D341Med (cell line): ENCODE data around the gene HPD.
"Not testable (repeated sequence)": the region's sequence is repeated elsewhere in the genome, so short reads cannot be mapped to it uniquely, and the experiment has no call there.

ENCODE experiments used
- DNase-seq: peaks from one replicate; pipeline ENCODE4 v3.0.0; 2012; ENCODE audit warnings: low spot score

Gene HPD

GRCh38 chr12:121798787-121799155 lies 59.9 kb downstream of the HPD start:
- DNase-seq: no peak

- peak; percentile 74 for DNase-seq
Measured at GRCh38 chr12:121797937-121798786, 60.5 kb downstream of the HPD start.

GRCh38 chr12:121796855-121797751 lies 61.6 kb downstream of the HPD start:
- peak; percentile 71 for DNase-seq

DNA sequence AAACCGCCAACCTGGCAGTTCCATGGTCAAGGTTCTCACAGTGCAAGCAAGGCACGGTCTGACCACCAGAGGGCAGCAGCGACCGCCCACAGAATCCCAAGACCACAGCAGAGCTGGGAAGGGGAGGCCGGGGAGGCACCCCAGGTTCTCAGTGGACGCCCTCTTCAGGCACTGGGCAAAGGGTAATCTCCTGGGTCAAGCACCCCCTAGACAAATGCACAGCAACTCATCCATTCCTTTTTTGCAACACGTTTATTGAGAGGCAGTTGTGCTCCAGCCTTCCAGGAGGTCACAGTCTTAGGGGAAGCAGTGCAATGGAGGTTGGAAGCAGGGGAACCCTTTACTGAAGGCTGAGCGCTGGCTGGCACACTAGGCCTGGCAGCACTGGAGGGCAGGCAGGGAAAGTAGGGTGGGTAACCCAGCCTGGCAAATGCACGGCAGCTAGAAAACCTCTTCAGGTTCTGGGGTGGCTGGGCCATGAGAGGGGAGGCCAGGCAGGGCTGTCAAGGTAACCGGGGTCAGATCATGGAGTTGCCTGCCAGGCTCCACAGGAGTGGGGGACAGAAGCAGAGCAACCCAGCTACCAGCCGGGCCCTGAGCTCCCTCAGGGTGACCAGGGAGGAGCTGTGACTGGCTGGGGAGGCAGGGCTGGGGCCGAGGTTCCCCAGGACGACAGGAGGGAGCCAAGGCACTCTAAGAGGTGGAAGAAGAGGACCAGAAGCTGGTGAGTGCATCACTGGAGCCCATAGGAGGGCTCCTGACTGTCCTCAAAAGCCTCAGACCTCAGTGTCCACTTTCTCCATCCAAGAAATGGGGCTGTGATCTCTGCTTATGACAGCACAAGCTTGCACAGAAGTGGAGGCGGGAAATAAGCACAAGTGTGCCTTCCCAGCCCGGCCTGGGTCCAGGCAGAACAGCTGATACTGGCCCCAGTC lies 63.4 kb downstream of the HPD start:
- DNase-seq: peak; percentile 81

GRCh38 chr12:121794534-121795033 lies 64.1 kb downstream of the HPD start:
- peak; percentile 54 for DNase-seq

DNA sequence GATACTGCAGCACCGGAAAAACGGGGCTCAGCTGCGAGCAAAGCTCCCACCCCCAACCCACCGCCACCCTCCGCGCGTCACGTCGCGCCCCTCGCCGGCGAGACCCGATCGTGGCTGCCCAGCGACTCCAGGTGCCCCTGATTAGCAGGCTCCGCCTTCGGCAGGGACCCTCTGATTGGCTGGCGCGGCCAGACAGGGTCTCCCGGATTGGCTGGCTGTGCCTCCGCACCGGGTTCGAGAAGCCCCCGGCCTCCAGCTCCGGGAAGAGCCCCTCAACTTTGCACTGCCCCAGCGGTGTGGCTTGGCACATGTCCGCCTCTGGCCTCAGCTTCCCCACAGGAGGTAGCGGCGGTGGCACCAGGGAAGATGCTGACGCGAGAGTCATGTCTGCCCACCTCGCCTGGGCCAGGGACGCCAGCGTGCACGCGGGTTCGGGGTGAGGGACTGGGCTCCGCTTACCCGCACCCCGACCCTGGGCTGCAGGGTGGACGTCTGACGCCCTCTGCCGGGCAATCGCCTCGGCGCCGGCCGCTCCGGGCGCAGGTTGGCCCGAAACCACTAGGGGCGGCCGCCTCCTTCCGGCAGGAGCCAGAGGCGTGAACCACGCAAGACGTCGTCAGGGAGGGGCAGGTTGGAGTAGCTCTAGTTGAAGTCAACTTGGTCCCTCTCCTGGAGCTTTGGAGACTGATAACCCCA lies 64.7 kb downstream of the HPD start:
- DNase-seq: peak; percentile 92

GRCh38 chr12:121793440-121793837 lies 65.2 kb downstream of the HPD start, which contains the start of gene RHOF:
Gene RHOF (minus strand): TSS chr12:121793688. CDS start chr12:121793633, 55 bp downstream.
- DNase-seq: no peak

DNA sequence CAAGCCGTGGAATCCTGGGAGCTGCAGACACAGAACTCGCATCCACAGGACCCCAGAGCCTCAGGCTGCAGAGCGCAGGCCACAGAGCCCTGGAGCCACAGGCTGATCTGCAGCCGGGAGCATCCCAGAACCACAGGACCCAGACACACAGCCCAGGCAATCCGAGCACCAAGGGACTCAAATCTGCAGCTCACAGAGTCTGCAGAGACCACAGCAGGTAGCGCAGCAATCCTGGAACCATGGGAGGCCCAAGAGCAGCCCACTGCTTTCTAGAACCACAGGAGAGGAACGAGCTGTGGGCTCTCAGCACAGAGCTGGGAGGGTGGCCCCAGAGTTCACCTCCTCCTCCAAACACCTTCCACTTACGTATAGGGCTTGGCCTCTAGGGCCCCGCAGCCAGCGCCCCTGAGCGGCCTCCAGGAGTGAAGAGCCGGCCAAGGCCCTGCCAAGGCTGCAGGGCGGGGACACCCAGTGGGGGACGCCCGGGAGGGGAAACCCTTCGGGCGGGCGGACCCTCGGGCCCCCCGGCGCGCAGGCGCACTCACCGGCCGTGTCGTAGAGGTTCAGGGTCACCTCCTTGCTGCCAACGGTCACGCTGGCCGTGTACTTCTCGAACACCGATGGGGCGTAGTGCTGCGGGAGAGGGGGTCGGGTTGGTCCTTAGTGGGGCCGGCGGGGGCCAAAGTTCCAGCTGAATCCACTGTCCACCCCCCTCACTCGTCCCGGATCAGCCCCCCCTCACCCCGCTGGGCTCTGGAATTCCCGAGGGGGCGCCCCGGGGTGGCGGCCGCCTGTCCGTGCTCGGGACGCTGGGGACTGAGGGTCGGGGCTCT lies 65.8 kb downstream of the HPD start:
- no peak for DNase-seq

DNA sequence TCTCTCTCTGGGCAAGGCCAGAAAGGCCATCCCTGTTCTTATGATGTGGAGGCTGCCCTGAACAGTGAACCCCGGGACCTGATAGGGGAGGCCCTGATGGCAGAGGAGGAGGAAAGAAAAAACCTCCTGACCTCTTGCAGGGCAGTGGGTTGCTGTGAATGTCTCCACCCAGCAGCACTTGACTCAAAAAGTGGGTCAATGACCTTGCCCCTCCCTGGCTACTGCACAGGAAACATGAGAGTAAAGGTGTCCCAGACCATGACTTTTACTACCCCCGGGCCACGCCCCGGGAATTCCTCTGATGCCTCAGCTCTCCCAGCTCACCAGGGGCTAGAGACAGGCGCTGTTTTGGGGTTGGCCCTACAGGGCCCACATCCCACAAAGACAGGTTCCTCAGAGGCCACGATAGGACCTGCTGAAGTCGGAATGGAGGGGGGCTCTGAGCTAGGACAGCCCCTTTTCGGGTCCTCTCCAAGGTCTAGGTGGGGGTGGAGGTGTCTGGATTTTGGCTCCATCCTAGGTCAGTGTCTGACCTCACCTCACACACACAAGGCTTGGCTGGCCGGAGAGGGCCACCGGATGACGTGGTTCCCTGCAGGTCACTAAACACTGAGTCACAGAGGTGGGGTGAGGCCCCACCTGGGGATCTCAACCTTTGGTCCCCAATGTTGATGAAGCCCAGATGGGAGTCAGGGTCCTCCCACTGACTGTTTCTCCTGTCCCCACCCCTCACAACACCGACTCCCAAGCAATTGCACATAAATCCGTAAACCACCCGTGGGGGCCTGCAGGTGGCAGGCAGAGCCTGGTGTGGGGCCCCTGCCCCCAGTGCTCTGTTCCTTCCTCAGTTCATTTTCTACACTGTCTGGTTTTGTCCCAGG lies 66.7 kb downstream of the HPD start:
- DNase-seq: no peak

- not testable (repeated sequence) for DNase-seq
Measured at GRCh38 chr12:121790785-121791184, 67.9 kb downstream of the HPD start.

- no peak for DNase-seq
Measured at GRCh38 chr12:121789800-121790728, 68.6 kb downstream of the HPD start.
